Nucleus accumbens (tissue), 56 donors: ENCODE data around the gene PPEF2.
A peak's percentile ranks its signal among the peaks of the same experiment; 100 is the strongest.

Experiments used
- DNase-seq, 56 donors: peaks; one replicate each; lab custom pipeline; 2025; lab: John Stamatoyannopoulos, UW

Gene PPEF2

DNA sequence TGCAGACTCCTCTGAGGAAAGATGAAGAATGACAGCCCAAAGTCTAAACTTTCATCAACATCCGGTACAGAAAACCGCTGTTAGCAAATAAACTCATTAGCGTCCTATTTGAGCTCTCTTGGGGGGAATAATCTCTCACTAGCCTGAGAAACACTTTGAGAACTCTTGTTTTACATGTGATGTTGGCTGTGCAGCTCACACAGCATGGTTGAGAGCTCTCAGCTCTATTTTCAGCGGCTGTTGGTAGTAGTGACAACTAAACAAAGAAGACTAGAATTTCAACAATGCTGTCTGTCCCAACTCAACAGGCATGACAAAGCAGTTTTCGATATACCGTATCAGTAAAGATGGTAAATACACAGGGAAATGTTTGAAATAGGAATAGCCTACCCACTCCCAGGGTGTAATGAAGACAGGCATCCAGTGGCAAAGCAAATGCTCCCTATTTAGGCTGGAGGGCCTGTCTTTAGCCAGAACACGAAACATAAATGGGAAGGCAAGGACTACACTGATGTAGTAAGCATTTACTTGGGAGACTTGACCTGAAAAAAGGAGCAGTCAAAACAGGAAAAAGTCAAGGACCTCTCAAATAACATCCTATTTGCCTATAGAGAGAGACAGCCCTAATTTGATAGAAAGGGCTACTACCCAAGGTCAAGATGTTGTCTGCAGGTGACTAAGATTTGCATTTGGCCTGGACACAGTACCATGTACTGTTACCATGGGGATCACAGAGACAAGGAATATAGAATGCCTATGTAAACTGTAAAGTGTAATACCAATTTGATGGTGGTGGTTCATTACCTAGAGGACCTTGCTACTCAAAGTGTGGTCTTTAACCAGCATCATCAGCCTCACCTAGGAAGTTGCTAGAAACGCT, 60.4 kb downstream of the PPEF2 start:
- DNase-seq, result no peak

DNA sequence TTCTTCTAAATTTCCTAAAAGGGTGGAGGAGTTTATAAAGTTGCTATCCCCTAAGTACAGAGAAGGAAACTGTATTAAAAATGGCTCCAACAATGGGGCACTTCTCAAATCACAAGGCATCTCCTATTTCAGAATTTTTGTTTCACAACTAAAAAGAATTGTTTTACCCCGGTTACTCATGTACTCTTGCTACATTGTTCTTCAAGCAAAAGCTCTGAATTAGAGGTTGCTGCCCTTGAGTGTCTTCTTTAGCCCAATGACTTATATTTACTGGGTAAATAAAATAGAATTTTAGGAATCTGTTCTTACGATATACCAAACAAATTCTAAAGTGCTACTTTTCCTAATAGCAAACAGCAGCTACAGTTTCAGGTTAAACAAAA, 67.5 kb downstream of the PPEF2 start:
- DNase-seq, result no peak

DNA sequence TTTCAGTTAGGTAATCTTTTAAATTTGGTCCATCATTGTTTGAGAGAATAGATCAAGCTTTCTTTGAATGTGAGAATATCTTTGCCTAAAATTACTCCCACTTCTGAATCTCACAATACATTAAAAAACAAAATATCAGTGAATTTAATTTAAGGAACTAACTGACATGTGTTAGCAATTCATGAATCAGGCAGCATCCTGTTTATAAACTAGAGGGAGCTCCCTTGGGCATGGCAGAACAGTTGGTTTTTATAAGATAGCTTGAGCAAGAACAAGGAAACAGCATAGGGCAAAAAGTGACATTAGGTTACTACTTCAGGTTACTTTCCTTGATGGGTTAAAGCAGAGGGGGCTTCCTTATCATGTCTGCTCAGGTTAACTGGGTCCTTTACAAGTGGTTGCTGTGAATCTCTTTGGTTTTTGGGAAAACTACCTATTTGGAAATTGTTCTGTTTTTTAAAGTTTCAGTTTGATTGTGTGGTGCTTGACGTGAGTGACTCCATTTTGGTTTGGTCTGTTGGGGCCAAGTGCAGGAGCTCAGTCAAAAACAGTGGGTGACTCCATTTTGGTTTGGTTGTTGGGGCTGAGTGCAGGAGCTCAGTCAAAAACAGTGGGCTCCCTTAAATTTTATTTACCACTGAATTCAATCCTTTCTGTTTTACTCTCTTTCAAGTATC, 68.0 kb downstream of the PPEF2 start:
- no peak for DNase-seq

DNA sequence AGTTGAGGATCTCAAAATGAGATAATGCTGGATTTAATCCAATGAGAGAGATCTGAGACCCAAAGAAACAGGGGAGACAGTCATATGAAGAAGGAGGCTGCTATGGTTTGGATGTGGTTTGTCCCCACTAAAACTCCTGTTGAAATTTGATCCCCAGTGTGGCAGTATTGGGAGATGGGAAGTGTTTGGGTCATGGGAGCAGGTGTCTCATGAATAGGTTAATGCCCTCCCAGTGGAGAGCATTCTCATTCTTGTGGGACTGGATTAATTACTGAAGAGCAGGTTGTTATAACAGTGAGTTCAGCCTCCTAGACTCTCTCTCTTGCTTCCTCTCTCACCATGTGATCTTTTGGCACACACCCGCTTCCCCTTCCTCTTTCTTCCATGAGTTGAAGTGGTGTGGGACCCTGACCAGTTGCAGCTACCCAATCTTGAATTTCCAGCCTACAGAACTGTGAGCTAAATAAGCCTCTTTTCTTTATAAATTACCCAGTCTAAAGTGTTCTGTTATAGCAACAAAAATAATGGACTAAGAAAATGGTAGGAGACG, 70.3 kb downstream of the PPEF2 start:
- DNase-seq, result peak in 2 of 56 donors; percentile 2 to 3

DNA sequence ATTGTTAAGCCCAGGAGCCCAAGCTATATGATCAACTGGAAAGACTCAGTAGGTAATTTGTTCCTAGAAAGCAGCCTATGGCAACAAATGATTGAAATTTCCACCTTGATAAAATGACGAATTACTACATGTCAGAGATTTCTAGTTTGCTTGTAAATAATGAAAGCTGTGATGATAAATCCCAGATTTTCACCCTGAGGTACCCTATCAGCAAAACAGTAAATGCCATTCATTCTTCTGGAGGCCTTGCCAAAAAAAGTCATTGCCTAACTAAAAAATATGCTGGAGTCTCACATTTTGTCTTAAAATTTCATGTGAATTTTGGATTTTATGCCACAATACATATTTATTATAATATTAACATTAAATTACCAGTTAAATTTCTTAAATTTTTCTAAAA, 71.3 kb downstream of the PPEF2 start:
- DNase-seq, result no peak

DNA sequence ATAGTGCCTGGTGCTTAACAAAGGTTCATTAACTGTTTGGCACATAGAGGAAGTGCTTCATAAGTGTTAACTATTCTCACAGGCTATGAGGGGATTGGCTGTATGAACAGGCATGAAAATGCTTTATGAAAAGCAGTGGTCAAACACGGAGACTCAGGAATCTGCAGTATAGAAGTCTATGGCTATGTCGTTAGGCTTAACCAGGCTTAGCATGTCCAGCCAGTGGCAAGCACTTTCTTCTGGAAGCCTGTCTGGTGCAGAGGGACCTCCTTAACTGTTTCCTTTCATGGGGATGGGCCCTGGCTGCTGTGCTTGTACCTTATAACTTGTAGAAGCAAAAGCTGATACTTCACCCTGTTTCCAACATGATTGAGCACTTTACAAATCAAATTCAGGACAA, 78.4 kb downstream of the PPEF2 start:
- DNase-seq, result no peak

DNA sequence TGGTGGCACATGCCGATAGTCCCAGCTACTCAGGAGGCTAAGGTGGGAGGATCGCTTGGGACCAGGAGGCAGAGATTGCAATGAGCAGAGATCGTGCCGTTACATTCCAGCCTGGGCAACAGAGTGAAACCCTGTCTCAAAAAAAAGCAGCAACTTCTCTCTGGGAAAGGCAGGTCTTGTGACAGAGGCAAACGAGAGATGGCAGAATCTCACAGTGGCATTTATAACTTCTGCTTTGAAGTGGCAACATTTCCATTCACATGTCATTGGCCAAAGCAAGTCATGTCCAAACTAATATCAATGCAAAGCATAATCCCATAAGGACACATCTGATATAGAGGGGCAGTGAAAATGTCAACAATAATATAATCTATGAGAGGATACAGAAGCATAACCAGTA, 79.8 kb downstream of the PPEF2 start:
- DNase-seq, result no peak

DNA sequence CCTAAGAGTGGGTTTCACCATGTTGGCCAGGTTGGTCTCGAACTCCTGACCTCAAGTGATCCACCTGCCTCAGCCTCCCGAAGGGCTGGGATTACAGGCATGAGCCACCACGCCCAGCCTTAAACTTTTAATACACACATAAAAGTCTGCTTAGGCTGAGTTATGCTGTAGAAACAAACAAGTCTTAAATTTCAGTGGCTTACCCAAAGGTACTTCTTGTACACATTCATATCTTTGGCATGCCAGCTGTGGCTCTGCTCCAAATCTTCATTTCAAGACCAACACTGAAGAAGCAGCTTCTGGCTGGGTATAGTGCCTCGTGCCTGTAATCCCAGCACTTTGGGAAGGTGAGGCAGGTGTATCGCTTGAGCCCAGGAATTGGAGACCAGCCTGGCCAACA, 80.3 kb downstream of the PPEF2 start:
- no peak for DNase-seq

DNA sequence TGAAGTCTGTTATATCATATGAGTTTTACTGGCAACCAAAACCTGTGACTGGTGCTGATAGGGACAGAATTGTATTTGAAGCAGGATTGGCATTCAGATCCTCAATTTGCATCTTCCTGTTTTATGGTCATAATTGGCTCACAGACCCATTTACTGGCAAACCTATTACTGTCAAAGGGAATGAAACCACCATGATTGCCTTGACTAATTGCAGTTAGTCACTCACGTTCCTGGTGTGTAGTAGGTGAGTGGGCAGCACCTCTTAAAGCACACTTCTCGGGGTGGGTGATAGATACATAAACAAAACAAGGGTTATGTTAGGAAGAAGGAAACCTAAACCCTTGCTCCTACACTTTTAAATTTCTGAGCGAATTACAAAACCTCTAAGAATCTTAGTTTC, 81.0 kb downstream of the PPEF2 start:
- no peak for DNase-seq

DNA sequence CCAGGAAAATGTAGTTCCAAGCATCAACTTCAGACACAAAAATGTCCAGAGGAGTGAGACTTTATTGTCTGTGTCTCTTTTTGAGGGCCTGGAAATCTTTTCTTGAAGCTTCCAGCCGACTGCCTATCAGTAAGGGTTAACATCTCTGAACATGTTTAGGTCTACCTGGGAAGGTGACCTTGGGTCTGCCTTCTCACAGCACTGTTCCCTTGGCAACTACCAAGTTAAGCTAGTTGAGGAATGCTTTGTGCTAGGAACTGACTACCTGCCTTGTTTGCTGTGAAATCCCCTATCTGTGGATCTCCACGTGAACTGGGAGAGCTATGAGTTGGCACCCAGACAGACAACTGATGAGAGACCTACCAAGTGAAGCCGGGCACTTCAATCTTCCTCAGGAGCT, 81.6 kb downstream of the PPEF2 start:
- no peak for DNase-seq

DNA sequence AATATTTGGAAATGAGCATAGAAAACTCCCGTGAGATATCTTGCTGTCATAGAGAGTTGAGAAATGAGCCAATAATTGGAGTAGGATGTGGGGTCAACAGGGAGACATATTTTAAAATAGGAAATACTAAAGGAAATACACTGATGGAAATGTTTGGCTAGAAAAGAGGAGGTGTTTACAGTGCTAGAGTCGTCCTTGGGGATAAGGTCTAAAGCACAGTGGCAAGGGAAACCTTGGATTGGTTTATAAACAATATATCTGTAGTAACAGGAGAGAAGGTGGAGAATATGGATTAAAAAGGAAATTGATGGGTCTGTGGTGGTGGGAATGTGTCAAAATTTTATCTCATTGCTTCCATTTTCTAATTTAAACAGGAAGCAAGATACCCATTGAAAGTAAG, 82.1 kb downstream of the PPEF2 start:
- DNase-seq, result no peak

DNA sequence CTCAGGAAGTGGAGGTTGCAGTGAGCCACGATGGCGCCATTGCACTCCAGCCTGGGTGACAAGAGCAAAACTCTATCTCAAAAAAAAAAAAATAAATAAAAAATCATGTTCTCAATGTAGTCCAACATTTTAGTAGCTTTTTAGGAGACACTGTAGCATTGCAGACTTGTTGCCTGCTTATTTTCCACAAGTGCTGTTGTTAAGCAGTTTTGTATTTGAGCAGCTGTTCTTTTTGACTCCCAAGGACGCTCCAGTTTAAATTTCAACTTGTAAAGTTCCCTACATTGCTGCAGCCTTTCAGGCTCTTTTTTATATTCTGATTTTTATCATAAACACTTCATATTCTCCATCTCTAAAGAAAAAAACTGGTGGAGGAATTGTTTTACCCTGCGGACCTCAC, 83.1 kb downstream of the PPEF2 start:
- no peak for DNase-seq

DNA sequence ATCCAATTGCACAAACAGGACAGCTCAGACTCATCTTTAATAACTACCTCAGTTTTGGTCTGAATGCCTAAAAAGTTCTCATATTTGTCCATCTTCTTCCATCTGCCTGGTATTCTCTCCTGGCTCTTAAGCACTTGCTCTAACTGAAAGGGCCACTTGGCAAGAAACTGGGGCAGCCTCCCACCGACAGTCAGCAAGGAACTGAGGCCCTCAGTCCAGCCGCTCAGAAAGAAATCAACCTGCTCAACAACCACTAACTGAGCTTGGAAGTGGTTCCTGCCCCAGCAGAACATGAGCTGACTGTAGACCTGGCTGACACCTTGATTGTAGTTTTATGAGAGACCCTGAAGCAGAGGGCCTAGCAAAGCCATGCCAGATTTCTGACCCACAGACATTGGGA, 84.4 kb downstream of the PPEF2 start:
- no peak for DNase-seq
